ENCODE results near the gene ACTN1.

Gene ACTN1

DNA sequence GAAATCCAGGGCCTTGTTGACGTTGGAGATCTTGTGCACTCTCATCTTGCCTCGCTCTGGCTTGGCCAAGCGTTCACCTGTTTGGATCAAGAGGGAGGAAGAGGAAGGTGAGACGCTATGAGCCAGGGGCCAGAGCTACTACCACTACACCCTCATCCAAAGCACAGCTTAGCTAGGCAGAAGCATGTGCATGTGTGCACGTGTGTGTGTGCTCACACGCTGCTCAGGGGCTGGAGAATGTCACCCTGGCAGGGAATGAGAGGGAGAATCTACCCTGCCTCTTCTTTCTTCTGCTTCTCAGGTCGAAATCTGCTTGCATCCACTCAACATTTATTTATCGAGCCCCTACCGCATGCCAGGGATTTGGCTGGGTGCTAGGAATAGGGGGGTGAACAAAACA, 58.1 kb downstream of the ACTN1 start:
- no peak overlapping the region for H3K4me3 ChIP-seq (ENCODE audit: low read depth, low read length)
- H3K4me1 ChIP-seq (ENCODE audit: control insufficient read depth, insufficient read depth, low read length) = no peaks in the 10 kb centered on the region; the same call in 1 of the 2 replicates
- ChIA-PET POLR2A (no interaction called here), CTCF (interaction anchor here (0.6 to 1.7 kb wide), 2 partner anchors 8 to 50 kb away, joined by 3 to 7 read pairs; no protein-coding TSS in a partner anchor)
- H3K9me3 ChIP-seq (ENCODE audit: control insufficient read depth, insufficient read depth, low read depth, low read length) = no peaks in the 10 kb centered on the region
- no peak overlapping the region for H3K27ac ChIP-seq (ENCODE audit: extremely low read depth, low read depth, low read length)
- peaks cover 0 to 51% of the 10 kb centered on the region in 2 experiments; a peak in 2 of 3 replicates for H3K36me3 ChIP-seq (ENCODE audit: control insufficient read depth in 2 of 2, insufficient read depth in 1 of 2, low read length in 2 of 2)
- TF ChIP-seq ZBTB8A (tag by site-specific recombination; IDR thresholded peaks at IDR 0.05) (no peak), HOXD13 (CRISPR knock-in tag; IDR thresholded peaks at IDR 0.05; ENCODE audit: borderline replicate concordance) (no peak), SP3 (tag by site-specific recombination; IDR thresholded peaks at IDR 0.05) (no peak), SP7 (tag by site-specific recombination; IDR thresholded peaks at IDR 0.05) (no peak), ZNF701 (tag by site-specific recombination; IDR thresholded peaks at IDR 0.05) (no peak), ZNF311 (tag by site-specific recombination; IDR thresholded peaks at IDR 0.05; ENCODE audit: borderline replicate concordance) (no peak), ATF2 (tag by site-specific recombination; IDR thresholded peaks at IDR 0.05; ENCODE audit: low read depth) (no peak), ZNF10 (tag by site-specific recombination; IDR thresholded peaks at IDR 0.05) (no peak), INSM2 (tag by site-specific recombination; IDR thresholded peaks at IDR 0.05) (no peak), TRIM28 (IDR thresholded peaks at IDR 0.05; ENCODE audit: borderline replicate concordance, low read length) (no peak), ZNF664 (tag by site-specific recombination; IDR thresholded peaks at IDR 0.05) (no peak), ZBTB7A (tag by site-specific recombination; IDR thresholded peaks at IDR 0.05; ENCODE audit: low read depth) (no peak)
- TF ChIP-seq, protein P1, sequence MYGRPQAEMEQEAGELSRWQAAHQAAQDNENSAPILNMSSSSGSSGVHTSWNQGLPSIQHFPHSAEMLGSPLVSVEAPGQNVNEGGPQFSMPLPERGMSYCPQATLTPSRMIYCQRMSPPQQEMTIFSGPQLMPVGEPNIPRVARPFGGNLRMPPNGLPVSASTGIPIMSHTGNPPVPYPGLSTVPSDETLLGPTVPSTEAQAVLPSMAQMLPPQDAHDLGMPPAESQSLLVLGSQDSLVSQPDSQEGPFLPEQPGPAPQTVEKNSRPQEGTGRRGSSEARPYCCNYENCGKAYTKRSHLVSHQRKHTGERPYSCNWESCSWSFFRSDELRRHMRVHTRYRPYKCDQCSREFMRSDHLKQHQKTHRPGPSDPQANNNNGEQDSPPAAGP (tag by site-specific recombination; IDR thresholded peaks at IDR 0.05) = no peak
- TF ChIP-seq, protein P2, sequence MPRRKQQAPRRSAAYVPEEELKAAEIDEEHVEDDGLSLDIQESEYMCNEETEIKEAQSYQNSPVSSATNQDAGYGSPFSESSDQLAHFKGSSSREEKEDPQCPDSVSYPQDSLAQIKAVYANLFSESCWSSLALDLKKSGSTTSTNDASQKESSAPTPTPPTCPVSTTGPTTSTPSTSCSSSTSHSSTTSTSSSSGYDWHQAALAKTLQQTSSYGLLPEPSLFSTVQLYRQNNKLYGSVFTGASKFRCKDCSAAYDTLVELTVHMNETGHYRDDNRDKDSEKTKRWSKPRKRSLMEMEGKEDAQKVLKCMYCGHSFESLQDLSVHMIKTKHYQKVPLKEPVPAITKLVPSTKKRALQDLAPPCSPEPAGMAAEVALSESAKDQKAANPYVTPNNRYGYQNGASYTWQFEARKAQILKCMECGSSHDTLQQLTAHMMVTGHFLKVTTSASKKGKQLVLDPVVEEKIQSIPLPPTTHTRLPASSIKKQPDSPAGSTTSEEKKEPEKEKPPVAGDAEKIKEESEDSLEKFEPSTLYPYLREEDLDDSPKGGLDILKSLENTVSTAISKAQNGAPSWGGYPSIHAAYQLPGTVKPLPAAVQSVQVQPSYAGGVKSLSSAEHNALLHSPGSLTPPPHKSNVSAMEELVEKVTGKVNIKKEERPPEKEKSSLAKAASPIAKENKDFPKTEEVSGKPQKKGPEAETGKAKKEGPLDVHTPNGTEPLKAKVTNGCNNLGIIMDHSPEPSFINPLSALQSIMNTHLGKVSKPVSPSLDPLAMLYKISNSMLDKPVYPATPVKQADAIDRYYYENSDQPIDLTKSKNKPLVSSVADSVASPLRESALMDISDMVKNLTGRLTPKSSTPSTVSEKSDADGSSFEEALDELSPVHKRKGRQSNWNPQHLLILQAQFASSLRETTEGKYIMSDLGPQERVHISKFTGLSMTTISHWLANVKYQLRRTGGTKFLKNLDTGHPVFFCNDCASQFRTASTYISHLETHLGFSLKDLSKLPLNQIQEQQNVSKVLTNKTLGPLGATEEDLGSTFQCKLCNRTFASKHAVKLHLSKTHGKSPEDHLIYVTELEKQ (tag by site-specific recombination; IDR thresholded peaks at IDR 0.05; ENCODE audit: borderline replicate concordance) = no peak

GRCh38 chr14:68919129-68919927, 59.8 kb downstream of the ACTN1 start:
- peaks cover 0 to 45% of the 10 kb centered on the region in 2 experiments; a peak in 2 of 3 replicates for H3K36me3 ChIP-seq (ENCODE audit: control insufficient read depth in 2 of 2, insufficient read depth in 1 of 2, low read length in 2 of 2)
- H3K4me1 ChIP-seq (ENCODE audit: control insufficient read depth, insufficient read depth, low read length) = no peaks in the 10 kb centered on the region; the same call in 1 of the 2 replicates
- CTCF ChIA-PET = interaction anchor here (1.2 kb wide), 1 partner anchor 8 kb away, joined by 6 read pairs; no protein-coding TSS in a partner anchor
- no peaks in the 10 kb centered on the region for H3K9me3 ChIP-seq (ENCODE audit: control insufficient read depth, insufficient read depth, low read depth, low read length)
- H3K4me3 ChIP-seq (ENCODE audit: low read depth, low read length) = no peak overlapping the region
- POLR2A ChIA-PET = no interaction called here
- no peak overlapping the region for H3K27ac ChIP-seq (ENCODE audit: extremely low read depth, low read depth, low read length)
- TF ChIP-seq ZNF398 (tag by site-specific recombination; IDR thresholded peaks at IDR 0.05) = no peak
- no peak for TF ChIP-seq GLI4 (tag by site-specific recombination; IDR thresholded peaks at IDR 0.05)
